Fibroblast of villous mesenchyme (primary cell): ENCODE measurements around the gene BCR. TPM values are rescaled to one million over a fixed set of nuclear protein-coding genes. Genes with fewer than 3 reads are reported as not detected.

ENCODE experiments used
- DNase-seq: peaks from one replicate; pipeline ENCODE4 v3.0.0-alpha.2; 2010; ENCODE audit warnings: low read depth
- H3K4me3 ChIP-seq: 2 replicates; pipeline ENCODE4 v1.5.1; 2011; ENCODE audit warnings: low read depth, mild to moderate bottlenecking, low read length
- total RNA-seq: library from RNA; depleted of rRNA; stranded (reverse); fragments of >200 nt; gene quantifications from 2 replicates; pipeline ENCODE4 v1.2.3, GENCODE V29; 2012
- TF ChIP-seq, protein P1 (sequence below): IDR thresholded peaks from 2 replicates; pipeline ENCODE4 v1.5.1; 2012; ENCODE audit warnings: low read depth, mild to moderate bottlenecking, low read length; ENCODE audit not compliant: insufficient read depth

BCR gene
- total RNA-seq, 1 donor: 36.7 TPM

GRCh38 chr22:23164091-23164490 lies 16.2 kb upstream of the BCR start:
- TF ChIP-seq, protein P1, sequence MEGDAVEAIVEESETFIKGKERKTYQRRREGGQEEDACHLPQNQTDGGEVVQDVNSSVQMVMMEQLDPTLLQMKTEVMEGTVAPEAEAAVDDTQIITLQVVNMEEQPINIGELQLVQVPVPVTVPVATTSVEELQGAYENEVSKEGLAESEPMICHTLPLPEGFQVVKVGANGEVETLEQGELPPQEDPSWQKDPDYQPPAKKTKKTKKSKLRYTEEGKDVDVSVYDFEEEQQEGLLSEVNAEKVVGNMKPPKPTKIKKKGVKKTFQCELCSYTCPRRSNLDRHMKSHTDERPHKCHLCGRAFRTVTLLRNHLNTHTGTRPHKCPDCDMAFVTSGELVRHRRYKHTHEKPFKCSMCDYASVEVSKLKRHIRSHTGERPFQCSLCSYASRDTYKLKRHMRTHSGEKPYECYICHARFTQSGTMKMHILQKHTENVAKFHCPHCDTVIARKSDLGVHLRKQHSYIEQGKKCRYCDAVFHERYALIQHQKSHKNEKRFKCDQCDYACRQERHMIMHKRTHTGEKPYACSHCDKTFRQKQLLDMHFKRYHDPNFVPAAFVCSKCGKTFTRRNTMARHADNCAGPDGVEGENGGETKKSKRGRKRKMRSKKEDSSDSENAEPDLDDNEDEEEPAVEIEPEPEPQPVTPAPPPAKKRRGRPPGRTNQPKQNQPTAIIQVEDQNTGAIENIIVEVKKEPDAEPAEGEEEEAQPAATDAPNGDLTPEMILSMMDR: no peak
- no peak for DNase-seq
- H3K4me3 ChIP-seq: no peak overlapping the region

DNA sequence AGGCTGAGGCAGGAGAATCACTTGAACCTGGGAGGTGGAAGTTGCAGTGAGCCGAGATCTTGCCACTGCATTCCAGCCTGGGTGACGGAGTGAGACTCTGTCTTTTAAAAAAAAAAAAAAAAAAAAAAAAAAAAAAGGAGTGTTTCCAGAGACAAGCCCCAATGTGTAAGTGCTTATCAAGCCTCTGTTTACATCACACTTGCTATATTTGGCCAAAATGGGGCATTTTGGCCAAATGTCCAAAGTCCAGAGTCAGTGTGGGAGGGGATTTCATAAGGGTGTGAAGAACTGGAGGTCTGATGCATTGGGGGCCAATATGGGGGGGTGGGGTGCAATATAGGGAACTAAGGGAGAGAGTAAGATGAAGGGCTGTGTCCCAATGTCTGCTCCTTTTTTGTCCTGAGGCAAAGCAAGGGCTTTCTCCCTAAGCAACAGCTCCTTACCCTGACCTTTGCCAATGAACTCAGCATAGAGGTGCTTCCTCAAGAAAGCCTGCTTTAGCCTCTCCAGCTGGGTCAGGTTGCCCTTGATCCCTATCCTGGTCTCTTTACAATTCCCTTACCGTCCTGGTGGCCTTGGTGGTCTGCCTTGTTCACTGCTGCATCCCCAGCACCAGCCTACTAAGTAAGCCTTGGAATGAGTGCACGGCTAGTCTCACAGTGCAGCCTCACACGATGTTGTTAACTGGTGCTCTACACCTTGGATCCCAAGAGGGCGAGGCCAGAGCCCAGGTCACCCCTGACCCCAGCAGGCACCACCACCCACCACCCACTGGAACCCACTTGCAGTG lies 14.1 kb upstream of the BCR start:
- no peak for DNase-seq
- no peak overlapping the region for H3K4me3 ChIP-seq
- TF ChIP-seq, protein P1: no peak

GRCh38 chr22:23166841-23167616 lies 13.3 kb upstream of the BCR start:
- no peak for DNase-seq
- TF ChIP-seq, protein P1: no peak
- no peak overlapping the region for H3K4me3 ChIP-seq

DNA sequence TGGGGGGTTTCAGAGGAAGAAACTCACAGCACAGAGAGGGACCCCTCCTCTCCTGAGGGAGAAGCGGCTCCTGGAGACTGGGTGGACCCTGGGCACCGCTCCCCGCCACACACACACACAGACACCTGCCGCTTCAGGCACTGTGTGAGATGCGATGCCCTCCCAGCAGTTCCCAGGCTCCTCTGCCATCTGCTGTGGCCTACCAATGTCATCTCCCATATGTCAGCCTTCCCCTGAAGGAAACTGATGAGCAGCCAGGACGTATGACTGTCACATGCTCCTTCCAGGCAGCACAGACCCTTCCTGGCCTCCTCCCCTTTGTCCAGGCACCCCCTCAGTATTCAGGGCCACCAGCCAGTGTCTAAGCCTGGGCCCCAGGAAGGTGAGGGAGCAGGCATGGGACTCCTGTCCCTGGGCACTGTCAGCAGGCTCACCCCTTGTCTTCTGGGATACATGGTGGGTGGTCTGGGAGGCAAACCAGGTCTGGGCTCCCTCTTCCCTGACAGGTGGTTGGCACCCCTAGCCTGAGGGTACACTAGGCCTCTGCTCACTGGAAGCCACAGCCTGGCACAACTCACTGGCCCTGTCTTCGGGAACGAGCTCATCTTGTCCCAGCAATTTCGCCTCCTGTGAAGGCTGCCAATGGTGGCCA lies 11.8 kb upstream of the BCR start:
- TF ChIP-seq, protein P1: no peak
- H3K4me3 ChIP-seq: no peak overlapping the region
- DNase-seq: no peak

DNA sequence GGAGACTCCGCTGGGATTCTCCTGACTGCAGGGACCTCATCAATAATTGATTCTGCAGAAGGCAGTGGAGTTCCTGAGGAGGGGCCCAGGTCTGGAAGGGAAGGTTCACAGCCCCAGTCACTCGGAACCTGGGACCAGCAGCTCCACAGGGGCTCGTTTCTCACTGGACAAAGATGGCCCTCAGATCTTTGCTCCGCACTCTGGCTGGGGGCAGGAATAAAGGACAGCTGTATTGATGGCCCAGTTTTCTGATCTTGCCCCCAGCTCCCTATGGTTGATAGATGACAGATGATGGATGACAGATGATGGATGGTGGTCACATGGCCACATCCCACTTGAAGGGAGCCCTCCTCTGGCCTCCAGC lies 11.3 kb upstream of the BCR start:
- no peak for DNase-seq
- TF ChIP-seq, protein P1: no peak
- no peak overlapping the region for H3K4me3 ChIP-seq

DNA sequence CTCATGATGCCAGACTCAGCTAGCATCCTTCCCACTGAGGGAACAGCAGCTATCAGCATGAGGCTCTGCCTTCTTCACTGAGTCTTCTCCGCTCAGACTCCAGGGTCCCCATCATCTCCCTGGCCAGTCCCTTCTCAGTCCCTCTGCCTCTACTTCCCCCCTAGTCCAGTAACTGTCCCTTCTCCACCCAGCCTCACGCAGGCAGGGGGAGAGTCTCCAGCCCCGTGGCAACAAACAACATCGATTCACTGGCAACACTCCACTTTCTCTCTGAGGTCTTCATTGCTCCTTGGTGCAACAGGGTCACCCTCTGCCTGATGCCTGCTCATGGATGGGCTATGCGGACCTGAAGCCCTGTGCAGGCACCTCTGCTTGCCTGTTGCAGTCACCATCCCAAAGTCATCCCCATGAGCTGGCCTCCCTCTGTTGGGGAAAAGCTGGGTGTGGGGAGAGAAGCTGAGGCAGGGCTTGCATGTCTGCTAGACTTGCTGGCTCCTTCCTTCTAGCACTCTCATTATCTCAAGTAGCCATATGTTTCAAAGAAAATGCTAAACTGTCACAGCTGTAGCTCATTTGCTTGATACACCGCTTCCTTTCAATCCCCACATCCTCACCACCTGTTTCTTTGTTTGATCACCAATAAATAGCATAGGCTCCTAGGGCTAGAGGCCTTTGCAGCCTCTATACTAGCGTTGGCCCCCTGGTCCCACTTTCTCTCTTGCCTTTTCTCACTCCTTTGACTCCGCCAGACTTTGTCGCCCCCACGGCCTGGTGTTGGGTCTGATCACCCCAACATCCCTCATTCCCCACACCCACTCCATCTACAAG lies 4.3 kb upstream of the BCR start:
- TF ChIP-seq, protein P1: no peak
- H3K4me3 ChIP-seq: no peak overlapping the region
- DNase-seq: no peak
